ENCODE data around the gene TEAD4. TPM values are rescaled to one million over a fixed set of nuclear protein-coding genes. Genes with fewer than 3 reads are reported as not detected.

Gene TEAD4
- total and polyA plus RNA-seq, 2 experiments from 2014 or later = 5.5 to 12.7 TPM

GRCh38 chr12:2937500-2937899 lies 21.7 kb upstream of the TEAD4 start:
- no peaks in the 10 kb centered on the region for H3K79me2 ChIP-seq
- H3K9me3 ChIP-seq (ENCODE audit: low read depth) = no peaks in the 10 kb centered on the region
- H3K4me3 ChIP-seq = no peak overlapping the region
- no peaks in the 10 kb centered on the region for H3K9me2 ChIP-seq (replicated peaks; ENCODE audit: insufficient read depth)
- H3K27ac ChIP-seq = no peak overlapping the region
- H2AFZ ChIP-seq = no peak overlapping the region
- no peaks in the 10 kb centered on the region for H3K27me3 ChIP-seq
- H3K4me2 ChIP-seq = no peak overlapping the region
- H3K36me3 ChIP-seq (replicated peaks; ENCODE audit: insufficient read depth, low read depth) = no peaks in the 10 kb centered on the region
- no peak for DNase-seq (ENCODE audit: low spot score)
- H3K4me1 ChIP-seq (ENCODE audit: insufficient read depth) = no peaks in the 10 kb centered on the region
- WGBS (ENCODE audit: low lambda C conversion rate, missing lambda C conversion rate) = 88% methylated on average over 3 of the region's 3 CpGs
- TF ChIP-seq EZH2phosphoT487 (IDR thresholded peaks at IDR 0.05; ENCODE audit: low read depth, severe bottlenecking, unreplicated experiment) (no peak), CTCF (IDR thresholded peaks at IDR 0.05; ENCODE audit: poor library complexity) (no peak), EZH2 (IDR thresholded peaks at IDR 0.05; ENCODE audit: borderline replicate concordance) (no peak)
- H4K20me1 ChIP-seq (ENCODE audit: insufficient read depth, poor library complexity, severe bottlenecking) = no peaks in the 10 kb centered on the region

GRCh38 chr12:2939191-2939590 lies 20.0 kb upstream of the TEAD4 start:
- no peaks in the 10 kb centered on the region for H4K20me1 ChIP-seq (ENCODE audit: insufficient read depth, poor library complexity, severe bottlenecking)
- 94% methylated on average over 5 of the region's 5 CpGs for WGBS (ENCODE audit: low lambda C conversion rate, missing lambda C conversion rate)
- H2AFZ ChIP-seq = no peak overlapping the region
- H3K27me3 ChIP-seq = no peaks in the 10 kb centered on the region
- no peak for TF ChIP-seq EZH2 (IDR thresholded peaks at IDR 0.05; ENCODE audit: borderline replicate concordance)
- TF ChIP-seq EZH2phosphoT487 (IDR thresholded peaks at IDR 0.05; ENCODE audit: low read depth, severe bottlenecking, unreplicated experiment) = no peak
- TF ChIP-seq CTCF (IDR thresholded peaks at IDR 0.05; ENCODE audit: poor library complexity) = no peak
- H3K36me3 ChIP-seq (replicated peaks; ENCODE audit: insufficient read depth, low read depth) = no peaks in the 10 kb centered on the region
- no peaks in the 10 kb centered on the region for H3K9me2 ChIP-seq (replicated peaks; ENCODE audit: insufficient read depth)
- H3K27ac ChIP-seq = no peak overlapping the region
- no peaks in the 10 kb centered on the region for H3K9me3 ChIP-seq (ENCODE audit: low read depth)
- no peak for DNase-seq (ENCODE audit: low spot score)
- no peaks in the 10 kb centered on the region for H3K4me1 ChIP-seq (ENCODE audit: insufficient read depth)
- H3K4me2 ChIP-seq = no peak overlapping the region
- no peak overlapping the region for H3K4me3 ChIP-seq
- no peaks in the 10 kb centered on the region for H3K79me2 ChIP-seq

GRCh38 chr12:2940564-2940963 lies 18.6 kb upstream of the TEAD4 start:
- WGBS (ENCODE audit: low lambda C conversion rate, missing lambda C conversion rate) = 73% methylated on average over 10 of the region's 10 CpGs
- Histone ChIP-seq H3K27ac (no peak overlapping the region), H3K9me3 (ENCODE audit: low read depth) (no peaks in the 10 kb centered on the region), H3K9me2 (replicated peaks; ENCODE audit: insufficient read depth) (no peaks in the 10 kb centered on the region), H3K4me3 (no peak overlapping the region), H4K20me1 (ENCODE audit: insufficient read depth, poor library complexity, severe bottlenecking) (no peaks in the 10 kb centered on the region), H3K36me3 (replicated peaks; ENCODE audit: insufficient read depth, low read depth) (no peaks in the 10 kb centered on the region), H3K79me2 (no peaks in the 10 kb centered on the region), H3K4me2 (no peak overlapping the region), H2AFZ (no peak overlapping the region), H3K4me1 (ENCODE audit: insufficient read depth) (no peaks in the 10 kb centered on the region), H3K27me3 (no peaks in the 10 kb centered on the region)
- TF ChIP-seq CTCF (IDR thresholded peaks at IDR 0.05; ENCODE audit: poor library complexity) (no peak), EZH2phosphoT487 (IDR thresholded peaks at IDR 0.05; ENCODE audit: low read depth, severe bottlenecking, unreplicated experiment) (no peak), EZH2 (IDR thresholded peaks at IDR 0.05; ENCODE audit: borderline replicate concordance) (no peak)
- no peak for DNase-seq (ENCODE audit: low spot score)

GRCh38 chr12:2941524-2941923 lies 17.7 kb upstream of the TEAD4 start:
- TF ChIP-seq EZH2 (IDR thresholded peaks at IDR 0.05; ENCODE audit: borderline replicate concordance) (no peak), CTCF (IDR thresholded peaks at IDR 0.05; ENCODE audit: poor library complexity) (no peak), EZH2phosphoT487 (IDR thresholded peaks at IDR 0.05; ENCODE audit: low read depth, severe bottlenecking, unreplicated experiment) (no peak)
- H4K20me1 ChIP-seq (ENCODE audit: insufficient read depth, poor library complexity, severe bottlenecking) = no peaks in the 10 kb centered on the region

More at GRCh38 chr12:2941524-2941923, 17.7 kb upstream of the TEAD4 start:
- no peak overlapping the region for H3K4me3 ChIP-seq
- no peaks in the 10 kb centered on the region for H3K36me3 ChIP-seq (replicated peaks; ENCODE audit: insufficient read depth, low read depth)
- no peak overlapping the region for H3K27ac ChIP-seq
- WGBS (ENCODE audit: low lambda C conversion rate, missing lambda C conversion rate) = 68% methylated on average over 8 of the region's 8 CpGs
- no peaks in the 10 kb centered on the region for H3K4me1 ChIP-seq (ENCODE audit: insufficient read depth)
- no peaks in the 10 kb centered on the region for H3K9me2 ChIP-seq (replicated peaks; ENCODE audit: insufficient read depth)
- no peaks in the 10 kb centered on the region for H3K79me2 ChIP-seq
- H3K27me3 ChIP-seq = no peaks in the 10 kb centered on the region
- no peaks in the 10 kb centered on the region for H3K9me3 ChIP-seq (ENCODE audit: low read depth)
- DNase-seq (ENCODE audit: low spot score) = no peak
- no peak overlapping the region for H2AFZ ChIP-seq
- no peak overlapping the region for H3K4me2 ChIP-seq

Data from hepatocyte (in vitro differentiated cells).